ENCODE data around the gene PCIF1. TPM values are rescaled to one million over a fixed set of nuclear protein-coding genes. Genes with fewer than 3 reads are reported as not detected.
"Not testable (repeated sequence)": the region's sequence is repeated elsewhere in the genome, so short reads cannot be mapped to it uniquely, and the experiment has no call there.

PCIF1 gene
- total and polyA plus RNA-seq, 8 donors, result 21.0 to 41.4 (median 27.3) TPM

DNA sequence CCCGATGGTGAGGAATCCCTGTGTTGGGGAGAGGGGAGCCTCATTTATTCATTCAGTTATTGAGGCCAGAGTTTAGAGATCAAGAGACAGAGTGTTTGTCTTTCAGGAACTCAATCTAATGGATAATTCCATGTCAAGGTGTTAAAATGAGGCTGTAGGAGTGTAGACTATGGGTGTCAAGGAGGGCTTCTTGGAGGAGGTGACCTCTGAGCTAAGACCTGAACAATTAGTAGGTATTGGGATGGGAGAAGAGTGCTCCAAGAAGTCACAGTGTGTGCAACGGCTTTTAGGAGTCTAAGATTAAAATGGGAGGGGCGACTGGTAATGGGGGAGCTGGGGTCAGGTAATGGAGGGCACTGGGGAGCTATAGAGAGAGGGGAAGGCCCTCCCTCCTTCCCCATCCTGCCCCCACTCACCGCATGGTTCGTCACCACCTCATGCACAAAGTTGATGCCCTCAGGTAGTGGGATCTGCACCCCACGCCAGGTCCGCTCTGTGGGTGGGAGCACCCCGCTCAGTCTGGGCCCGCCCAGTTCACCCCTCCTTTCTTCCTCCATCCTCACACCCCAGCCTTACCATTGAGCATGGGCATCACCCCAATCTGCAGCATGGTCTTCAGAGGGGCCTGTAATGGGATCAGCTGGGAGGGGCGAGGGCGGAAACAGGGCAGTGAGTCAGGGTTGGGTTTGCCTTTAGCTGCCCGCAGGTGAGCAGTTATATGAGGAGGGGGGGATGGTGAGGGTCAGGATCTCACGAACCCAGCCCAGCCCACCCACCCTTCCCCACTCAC, 35.2 kb upstream of the PCIF1 start:
- H3K4me3 ChIP-seq, result no peak overlapping the region
- no peak overlapping the region for H3K27ac ChIP-seq
- no peaks in the 10 kb centered on the region for H3K9me3 ChIP-seq
- no peak for TF ChIP-seq CTCF (IDR thresholded peaks at IDR 0.05)
- no peak for TF ChIP-seq POLR2AphosphoS5 (IDR thresholded peaks at IDR 0.05)
- no peak for TF ChIP-seq EP300 (IDR thresholded peaks at IDR 0.05)
- 83 to 89% (median 88%) methylated on average over 12 to 13 of the region's 13 CpGs for WGBS, 5 donors
- no peaks in the 10 kb centered on the region for H3K27me3 ChIP-seq
- H3K36me3 ChIP-seq, result peaks cover 31 to 92% (median 87%) of the 10 kb centered on the region in 4 donors
- intact Hi-C loops (cut with DNase I; ENCODE audit: low total_unique reads), result no loop called here
- no peak for DNase-seq
- H3K4me1 ChIP-seq, result no peaks in the 10 kb centered on the region

DNA sequence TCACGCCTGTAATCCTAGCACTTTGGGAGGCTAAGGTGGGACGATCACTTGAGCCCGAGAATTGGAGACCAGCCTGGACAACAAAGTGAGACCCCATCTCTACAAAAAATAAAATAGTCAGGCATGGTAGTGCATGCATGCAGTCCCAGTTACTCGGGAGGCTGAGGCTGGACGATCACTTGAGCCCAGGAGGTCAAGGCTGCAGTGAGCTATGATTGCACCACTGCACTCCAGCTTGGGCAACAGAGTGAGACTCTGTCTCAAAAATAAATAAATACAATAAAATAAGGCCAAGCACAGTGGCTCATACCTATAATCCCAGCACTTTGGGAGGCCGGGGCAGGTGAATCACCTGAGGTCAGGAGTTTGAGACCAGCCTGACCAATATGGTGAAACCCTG, 33.2 kb upstream of the PCIF1 start:
- H3K36me3 ChIP-seq, result peaks cover 11 to 92% (median 85%) of the 10 kb centered on the region in 4 donors
- H3K27ac ChIP-seq; intact Hi-C loops (cut with DNase I; ENCODE audit: low total_unique reads): not testable (repeated sequence)

DNA sequence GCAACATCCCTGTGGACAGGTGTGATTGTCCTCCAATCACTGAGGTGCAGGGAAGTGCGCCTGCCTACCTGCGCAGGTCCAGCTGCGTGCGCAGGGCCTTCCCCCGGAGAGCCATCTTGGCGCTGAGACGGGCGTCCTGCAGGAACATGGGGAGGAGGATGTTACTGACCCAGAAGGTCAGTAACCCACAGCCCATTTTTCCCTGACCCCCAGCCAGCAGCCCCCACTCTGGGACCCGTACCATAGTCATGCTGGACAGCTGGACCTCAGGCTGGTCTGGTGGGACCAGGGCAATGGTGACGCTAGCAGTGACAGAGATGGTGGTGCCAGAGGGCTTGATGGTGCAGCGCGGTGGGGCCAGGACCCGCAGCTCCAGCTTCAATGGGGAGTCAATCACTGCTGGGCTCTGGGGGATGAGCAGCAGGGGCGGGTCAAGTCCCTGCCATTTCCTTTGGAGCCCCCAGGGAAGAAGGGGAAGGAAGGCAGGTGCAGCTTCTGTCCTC, 32.2 kb upstream of the PCIF1 start:
- intact Hi-C loops (cut with DNase I; ENCODE audit: low total_unique reads), result no loop called here
- no peaks in the 10 kb centered on the region for H3K27me3 ChIP-seq

More for the DNA sequence above, 33.2 kb upstream of the PCIF1 start:
- WGBS, 5 donors, result 86 to 96% (median 90%) methylated on average over 6 of the region's 6 CpGs
- not testable (repeated sequence) for H3K4me3 ChIP-seq, H3K27me3 ChIP-seq, DNase-seq, H3K9me3 ChIP-seq, H3K4me1 ChIP-seq

DNA sequence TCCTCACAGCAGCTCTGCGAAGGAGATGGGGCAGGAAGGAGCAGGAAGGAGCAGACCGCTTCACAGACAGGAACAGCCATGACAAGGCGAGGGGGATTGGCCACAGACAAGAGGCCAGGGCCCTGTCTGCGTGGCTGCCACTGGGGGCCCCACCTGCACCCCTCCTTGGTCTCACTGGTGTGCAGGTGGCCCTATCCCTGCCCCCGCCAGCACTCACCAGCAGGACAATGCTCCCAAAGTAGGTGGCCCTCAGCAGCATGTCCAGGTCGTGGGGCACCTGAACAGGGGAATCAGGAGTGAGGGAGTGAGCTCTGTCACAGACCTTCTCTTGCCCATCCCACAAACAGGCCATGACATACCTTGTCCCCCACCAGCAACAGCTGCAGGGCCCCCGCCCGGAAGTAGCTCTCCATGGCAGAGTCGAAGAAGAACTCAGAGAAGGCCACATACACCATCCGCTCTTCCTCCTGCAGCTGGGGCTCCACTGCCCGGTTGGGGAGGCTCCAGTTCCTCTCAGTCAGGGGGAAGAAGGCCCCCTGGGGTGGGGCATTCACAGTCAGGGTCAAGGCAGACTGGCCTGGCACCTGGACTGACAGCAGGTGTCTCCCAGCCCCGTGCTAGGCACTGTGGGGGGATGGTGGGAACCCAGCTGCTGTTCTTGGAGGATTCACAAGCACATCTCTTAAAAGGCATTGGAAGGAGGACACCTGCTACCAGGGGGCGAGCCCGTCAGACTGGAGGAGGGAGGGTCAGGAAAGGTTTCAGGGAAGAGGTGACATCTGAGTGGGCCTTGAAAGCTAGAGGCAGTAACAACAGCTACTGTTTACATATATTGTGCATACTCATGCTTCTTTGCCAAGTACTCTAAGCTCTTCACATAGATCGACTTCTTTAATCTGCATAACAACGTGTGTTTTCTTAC, 29.6 kb upstream of the PCIF1 start:
- Histone ChIP-seq H3K27me3 (no peaks in the 10 kb centered on the region), H3K4me3 (no peak overlapping the region)
- intact Hi-C loops (cut with DNase I; ENCODE audit: low total_unique reads), result no loop called here

More for the DNA sequence above, 32.2 kb upstream of the PCIF1 start:
- no peak overlapping the region for H3K4me3 ChIP-seq
- TF ChIP-seq CTCF (IDR thresholded peaks at IDR 0.05) (no peak), POLR2A (IDR thresholded peaks at IDR 0.05) (no peak), POLR2AphosphoS5 (IDR thresholded peaks at IDR 0.05) (no peak), EP300 (IDR thresholded peaks at IDR 0.05) (no peak)
- no peaks in the 10 kb centered on the region for H3K9me3 ChIP-seq
- H3K36me3 ChIP-seq, result peaks cover 3 to 90% (median 81%) of the 10 kb centered on the region in 4 donors
- no peaks in the 10 kb centered on the region for H3K4me1 ChIP-seq
- no peak overlapping the region for H3K27ac ChIP-seq
- no peak for DNase-seq
- 89 to 97% (median 93%) methylated on average over 11 to 14 of the region's 14 CpGs for WGBS, 5 donors

More for the DNA sequence above, 29.6 kb upstream of the PCIF1 start:
- H3K4me1 ChIP-seq, result peaks cover 0 to 2% (median 1%) of the 10 kb centered on the region in 4 donors
- TF ChIP-seq POLR2A (IDR thresholded peaks at IDR 0.05) (no peak), EP300 (IDR thresholded peaks at IDR 0.05) (no peak), POLR2AphosphoS5 (IDR thresholded peaks at IDR 0.05) (no peak), CTCF (IDR thresholded peaks at IDR 0.05) (no peak)
- H3K36me3 ChIP-seq, result peaks cover 3 to 71% (median 61%) of the 10 kb centered on the region in 4 donors
- no peaks in the 10 kb centered on the region for H3K9me3 ChIP-seq
- no peak for DNase-seq
- 77 to 81% (median 79%) methylated on average over 14 to 16 of the region's 16 CpGs for WGBS, 5 donors
- no peak overlapping the region for H3K27ac ChIP-seq
